Mesenchymal stem cell (in vitro differentiated cells and primary cell): ENCODE data around the gene ADK.
A peak's percentile ranks its signal among the peaks of the same experiment; 100 is the strongest.

Experiments used
- DNase-seq: peaks from one replicate; pipeline ENCODE4 v3.0.0-alpha.2; 2013
- H2AFZ ChIP-seq: one replicate; pipeline ENCODE4 v1.6.1; 2013; ENCODE audit warnings: low read depth, mild to moderate bottlenecking, control low read depth, inconsistent platforms, low read length, moderate library complexity
- H2AK5ac ChIP-seq: 2 replicates; pipeline ENCODE4 v1.6.1; 2013; ENCODE audit warnings: low read length, moderate library complexity, mild to moderate bottlenecking, inconsistent platforms; ENCODE audit not compliant: severe bottlenecking
- H2BK120ac ChIP-seq: one replicate; pipeline ENCODE4 v1.6.1; 2013; ENCODE audit warnings: low read depth, mild to moderate bottlenecking, inconsistent platforms, low read length, moderate library complexity
- H2BK12ac ChIP-seq, 2 experiments: one replicate each; pipeline ENCODE4 v1.6.1; 2013; ENCODE audit warnings: inconsistent platforms in 2 of 2, low read length in 2 of 2, mild to moderate bottlenecking in 2 of 2, moderate library complexity in 2 of 2, control low read depth in 1 of 2
- H2BK15ac ChIP-seq: one replicate; pipeline ENCODE4 v1.6.1; 2013; ENCODE audit warnings: mild to moderate bottlenecking, low read depth, inconsistent platforms; ENCODE audit not compliant: poor library complexity, severe bottlenecking
- H2BK5ac ChIP-seq: 2 replicates; pipeline ENCODE4 v1.6.1; 2013; ENCODE audit warnings: low read depth, mild to moderate bottlenecking, low read length, control low read depth, inconsistent platforms; ENCODE audit not compliant: poor library complexity, severe bottlenecking
- H3K14ac ChIP-seq, 2 experiments: one replicate each; pipeline ENCODE4 v1.6.1; 2013; ENCODE audit warnings: inconsistent platforms in 2 of 2, low read length in 2 of 2, control low read depth in 1 of 2, mild to moderate bottlenecking in 1 of 2, moderate library complexity in 1 of 2
- H3K18ac ChIP-seq, 2 experiments: one replicate each; pipeline ENCODE4 v1.6.1; 2013; ENCODE audit warnings: inconsistent platforms in 2 of 2, low read length in 2 of 2, control low read depth in 1 of 2, low read depth in 1 of 2, mild to moderate bottlenecking in 1 of 2
- H3K23ac ChIP-seq, 2 experiments: one replicate each; pipeline ENCODE4 v1.6.1; 2013; ENCODE audit warnings: inconsistent platforms in 2 of 2, low read length in 2 of 2, mild to moderate bottlenecking in 2 of 2, moderate library complexity in 2 of 2, control low read depth in 1 of 2
- H3K27ac ChIP-seq: 2 replicates; pipeline ENCODE4 v1.5.1; 2013; ENCODE audit warnings: mild to moderate bottlenecking, moderate library complexity, low read length, control low read depth, inconsistent platforms; ENCODE audit not compliant: poor library complexity, severe bottlenecking
- H3K27me3 ChIP-seq, 2 experiments: 2 replicates each; pipeline versions ENCODE4 v1.6.1 to v1.7.0; 2013; ENCODE audit warnings: low read length in 2 of 2, mild to moderate bottlenecking in 2 of 2, moderate library complexity in 2 of 2, control low read depth in 1 of 2, inconsistent platforms in 1 of 2; ENCODE audit not compliant: control insufficient read depth in 1 of 2, insufficient read depth in 1 of 2
- H3K36me3 ChIP-seq, 2 experiments: 2 replicates each; pipeline versions ENCODE4 v1.6.1 to v1.7.0; 2013; ENCODE audit warnings: low read length in 2 of 2, control low read depth in 1 of 2, inconsistent platforms in 1 of 2, low read depth in 1 of 2, mild to moderate bottlenecking in 1 of 2; ENCODE audit not compliant: insufficient read depth in 2 of 2, control insufficient read depth in 1 of 2
- H3K4ac ChIP-seq, 2 experiments: one replicate each; pipeline ENCODE4 v1.6.1; 2013; ENCODE audit warnings: inconsistent platforms in 2 of 2, low read length in 2 of 2, mild to moderate bottlenecking in 2 of 2, moderate library complexity in 2 of 2, control low read depth in 1 of 2, low read depth in 1 of 2
- H3K4me1 ChIP-seq: 2 replicates; pipeline ENCODE4 v1.6.1; 2013; ENCODE audit warnings: low read depth, low read length, control low read depth; ENCODE audit not compliant: control insufficient read depth, insufficient read depth
- H3K4me2 ChIP-seq: 2 replicates; pipeline ENCODE4 v1.6.1; 2013; ENCODE audit warnings: low read length, mild to moderate bottlenecking, inconsistent platforms; ENCODE audit not compliant: poor library complexity, severe bottlenecking
- H3K4me3 ChIP-seq, 2 experiments: 2 replicates each; pipeline versions ENCODE4 v1.5.1 to v1.7.0; 2013; ENCODE audit warnings: low read length in 2 of 2, mild to moderate bottlenecking in 2 of 2, control low read depth in 1 of 2, low read depth in 1 of 2; ENCODE audit not compliant: insufficient read depth in 1 of 2
- H3K79me1 ChIP-seq: replicated peaks from 2 replicates; pipeline ENCODE4 v1.6.1; 2013; ENCODE audit warnings: mild to moderate bottlenecking, control low read depth, low read length, inconsistent platforms; ENCODE audit not compliant: poor library complexity, severe bottlenecking
- H3K9ac ChIP-seq: 2 replicates; pipeline ENCODE4 v1.7.0; 2013; ENCODE audit warnings: mild to moderate bottlenecking, low read length, moderate library complexity
- H3K9me3 ChIP-seq: 2 replicates; pipeline ENCODE4 v1.7.0; 2013; ENCODE audit warnings: mild to moderate bottlenecking, low read length; ENCODE audit not compliant: control insufficient read depth
- H4K8ac ChIP-seq: one replicate; pipeline ENCODE4 v1.6.1; 2013; ENCODE audit warnings: inconsistent platforms, mild to moderate bottlenecking, low read length, moderate library complexity
- H4K91ac ChIP-seq: one replicate; pipeline ENCODE4 v1.6.1; 2013; ENCODE audit warnings: mild to moderate bottlenecking, low read length, inconsistent platforms
- WGBS: methylation state at CpG from one replicate; pipeline ENCODE4 v1.1.7; 2013; ENCODE audit warnings: mixed read lengths; 5-methylcytosine and 5-hydroxymethylcytosine counted together

ADK gene

GRCh38 chr10:74738985-74739567 is 588.1 kb downstream of the ADK start:
- Histone ChIP-seq H3K23ac (no peak overlapping the region), H3K27ac (no peak overlapping the region), H2AFZ (peak overlapping the region; percentile 39), H3K14ac (peak overlapping the region in 1 of 2 experiments; percentile 48), H3K4me3 (no peak overlapping the region), H4K8ac (peak overlapping the region; percentile 19), H3K18ac (no peak overlapping the region), H3K4me1 (peaks cover 3% of the 10 kb centered on the region), H3K4me2 (no peak overlapping the region), H2AK5ac (no peak overlapping the region), H3K9me3 (no peaks in the 10 kb centered on the region), H2BK120ac (no peak overlapping the region), H3K4ac (no peak overlapping the region), H4K91ac (no peak overlapping the region), H3K27me3 (no peaks in the 10 kb centered on the region), H3K36me3 (no peaks in the 10 kb centered on the region), H3K79me1 (no peaks in the 10 kb centered on the region), H3K9ac (no peak overlapping the region), H2BK5ac (no peak overlapping the region), H2BK15ac (no peak overlapping the region), H2BK12ac (no peak overlapping the region)
- WGBS: 73% methylated on average over 10 of the region's 10 CpGs
- peak; percentile 16 for DNase-seq

DNA sequence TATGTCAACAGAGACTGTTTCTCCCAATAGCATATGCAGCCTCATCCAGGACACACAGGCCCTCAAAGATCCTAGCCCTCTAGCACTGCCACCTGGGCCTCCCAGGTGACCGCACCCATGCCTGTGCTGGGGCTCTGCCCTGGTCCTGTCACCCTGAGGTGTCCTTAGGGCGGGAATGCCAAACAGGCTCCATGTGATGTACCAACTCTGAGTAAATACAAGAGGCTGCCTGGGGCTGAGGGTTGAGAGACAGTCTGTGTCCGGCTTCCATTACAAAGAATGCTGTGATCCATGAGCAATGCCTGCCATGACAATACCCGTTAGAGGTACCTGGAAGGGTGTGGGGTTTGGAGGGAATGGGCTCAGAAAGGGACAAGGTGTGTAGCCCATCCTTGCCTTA is 592.4 kb downstream of the ADK start:
- H3K4me3 ChIP-seq: no peak overlapping the region
- DNase-seq: no peak
- no peaks in the 10 kb centered on the region for H3K79me1 ChIP-seq
- no peak overlapping the region for H2AK5ac ChIP-seq
- no peak overlapping the region for H3K23ac ChIP-seq
- H3K14ac ChIP-seq: no peak overlapping the region
- WGBS: 96% methylated on average over 4 of the region's 4 CpGs
- no peaks in the 10 kb centered on the region for H3K36me3 ChIP-seq
- H3K27me3 ChIP-seq: no peaks in the 10 kb centered on the region
- H4K8ac ChIP-seq: no peak overlapping the region
- H3K4me2 ChIP-seq: no peak overlapping the region
- no peak overlapping the region for H2AFZ ChIP-seq
- peaks cover 3% of the 10 kb centered on the region for H3K4me1 ChIP-seq
- H3K27ac ChIP-seq: no peak overlapping the region
- H2BK12ac ChIP-seq: no peak overlapping the region
- H2BK5ac ChIP-seq: no peak overlapping the region
- H3K9ac ChIP-seq: no peak overlapping the region
- H2BK120ac ChIP-seq: no peak overlapping the region
- no peaks in the 10 kb centered on the region for H3K9me3 ChIP-seq
- H2BK15ac ChIP-seq: no peak overlapping the region
- no peak overlapping the region for H3K18ac ChIP-seq
- H4K91ac ChIP-seq: no peak overlapping the region
- no peak overlapping the region for H3K4ac ChIP-seq

- H2AK5ac ChIP-seq: no peak overlapping the region
- no peak overlapping the region for H3K23ac ChIP-seq
- H3K36me3 ChIP-seq: no peaks in the 10 kb centered on the region
- H2BK15ac ChIP-seq: no peak overlapping the region
- H3K4me2 ChIP-seq: no peak overlapping the region
- H3K79me1 ChIP-seq: no peaks in the 10 kb centered on the region
- 86% methylated on average over 4 of the region's 4 CpGs for WGBS
- H3K27ac ChIP-seq: no peak overlapping the region
- no peak for DNase-seq
- H3K4ac ChIP-seq: no peak overlapping the region
- no peak overlapping the region for H2AFZ ChIP-seq
- no peak overlapping the region for H3K4me3 ChIP-seq
- H3K27me3 ChIP-seq: no peaks in the 10 kb centered on the region
- no peak overlapping the region for H2BK120ac ChIP-seq
- H4K8ac ChIP-seq: no peak overlapping the region
- no peak overlapping the region for H2BK12ac ChIP-seq
- H2BK5ac ChIP-seq: no peak overlapping the region
- H3K14ac ChIP-seq: no peak overlapping the region
- H4K91ac ChIP-seq: no peak overlapping the region
- no peak overlapping the region for H3K9ac ChIP-seq
- no peaks in the 10 kb centered on the region for H3K9me3 ChIP-seq
- peaks cover 1% of the 10 kb centered on the region for H3K4me1 ChIP-seq
- no peak overlapping the region for H3K18ac ChIP-seq
Measured at GRCh38 chr10:74745449-74745848, 594.4 kb downstream of the ADK start.

DNA sequence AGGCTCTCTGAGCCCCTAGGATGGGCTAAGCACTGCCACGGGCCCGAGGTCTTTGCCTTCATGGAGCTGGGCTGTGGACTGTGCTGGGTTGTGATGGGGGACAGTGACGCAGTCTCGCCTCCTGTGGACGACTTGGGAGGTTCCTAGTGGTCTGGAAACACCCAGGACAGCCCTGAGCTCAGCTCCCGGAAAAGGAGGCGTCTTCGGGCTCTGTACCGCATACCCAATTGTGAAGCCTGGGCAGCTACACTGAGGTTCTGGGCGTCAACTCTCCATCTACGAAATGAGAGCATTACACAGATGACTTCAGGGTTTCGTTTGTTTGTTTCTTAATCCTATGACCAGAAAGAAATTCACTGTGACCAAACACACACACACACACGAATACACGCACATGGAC is 595.8 kb downstream of the ADK start:
- Histone ChIP-seq H3K4me3 (no peak overlapping the region), H2BK5ac (no peak overlapping the region), H3K4ac (no peak overlapping the region), H3K36me3 (no peaks in the 10 kb centered on the region), H3K9ac (no peak overlapping the region), H3K23ac (no peak overlapping the region), H2AK5ac (no peak overlapping the region), H2BK120ac (no peak overlapping the region), H3K27me3 (no peaks in the 10 kb centered on the region), H4K91ac (no peak overlapping the region), H2AFZ (no peak overlapping the region), H3K79me1 (no peaks in the 10 kb centered on the region), H2BK15ac (no peak overlapping the region), H3K27ac (no peak overlapping the region), H4K8ac (no peak overlapping the region), H2BK12ac (no peak overlapping the region), H3K9me3 (no peaks in the 10 kb centered on the region), H3K4me2 (no peak overlapping the region), H3K14ac (no peak overlapping the region), H3K18ac (no peak overlapping the region), H3K4me1 (peaks cover 1% of the 10 kb centered on the region)
- DNase-seq: no peak
- WGBS: 94% methylated on average over 12 of the region's 14 CpGs
